ACC112 (cell line): Measurements from ENCODE around the gene RPUSD4.

Experiments
- H2AFZ ChIP-seq: fragments of 200-600 bp; sonication (generic); one replicate; pipeline ENCODE4 v1.6.0; 2017; ENCODE audit warnings: antibody characterized with exemption, low read length; ENCODE audit not compliant: unreplicated experiment
- H3K27ac ChIP-seq: fragments of 200-600 bp; sonication (generic); 2 replicates; pipeline ENCODE4 v1.5.1; 2014; ENCODE audit warnings: low read depth, mild to moderate bottlenecking, antibody characterized with exemption, low read length, moderate library complexity
- H3K27me3 ChIP-seq: fragments of 200-600 bp; sonication (generic); 2 replicates; pipeline ENCODE4 v1.6.1; 2014; ENCODE audit warnings: mild to moderate bottlenecking, antibody characterized with exemption, low read length, moderate library complexity, mixed read lengths; ENCODE audit not compliant: insufficient read depth
- H3K36me3 ChIP-seq: fragments of 200-600 bp; sonication (generic); 2 replicates; pipeline ENCODE4 v1.6.1; 2016; ENCODE audit warnings: mild to moderate bottlenecking, antibody characterized with exemption, low read length, moderate library complexity, mixed read lengths; ENCODE audit not compliant: insufficient read depth
- H3K4me1 ChIP-seq: fragments of 200-600 bp; sonication (generic); one replicate; pipeline ENCODE4 v1.6.1; 2016; ENCODE audit warnings: low read length, mixed read lengths; ENCODE audit not compliant: insufficient read depth, unreplicated experiment, control insufficient read depth
- H3K4me3 ChIP-seq: fragments of 200-600 bp; sonication (generic); 2 replicates; pipeline ENCODE4 v1.5.1; 2014; ENCODE audit warnings: mild to moderate bottlenecking, low read depth, low read length
- H3K79me2 ChIP-seq: fragments of 200-600 bp; sonication (generic); one replicate; pipeline ENCODE4 v1.6.0; 2016; ENCODE audit warnings: low read length; ENCODE audit not compliant: control insufficient read depth, unreplicated experiment, insufficient read depth

Gene RPUSD4

GRCh38 chr11:126191379-126192073 is 19.9 kb downstream of the RPUSD4 start:
- H3K79me2 ChIP-seq: no peaks in the 10 kb centered on the region
- H3K27me3 ChIP-seq: no peaks in the 10 kb centered on the region
- no peak overlapping the region for H3K27ac ChIP-seq
- H3K4me3 ChIP-seq: no peak overlapping the region
- no peaks in the 10 kb centered on the region for H3K4me1 ChIP-seq
- H3K36me3 ChIP-seq: no peaks in the 10 kb centered on the region
- H2AFZ ChIP-seq: no peak overlapping the region

DNA sequence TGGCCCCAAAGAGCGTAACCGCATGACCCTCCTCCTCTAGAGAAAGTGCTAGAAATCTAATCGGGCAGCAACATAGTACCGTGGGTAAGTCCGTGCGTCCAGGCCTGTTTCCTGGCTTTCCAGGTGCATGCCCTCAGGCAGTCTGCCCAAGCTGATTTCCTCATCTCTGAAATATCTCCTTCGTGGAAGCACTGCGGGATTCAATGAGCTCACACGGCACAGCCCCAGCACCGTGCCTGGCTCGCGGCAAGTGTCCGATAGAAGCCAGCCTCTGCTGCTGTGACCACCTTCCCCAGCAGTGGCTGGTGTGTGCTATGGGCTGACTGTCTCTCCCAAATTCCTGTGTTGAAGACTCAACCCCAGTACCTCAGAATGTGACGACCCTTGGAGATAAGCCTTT is 20.7 kb downstream of the RPUSD4 start:
- no peak overlapping the region for H3K4me3 ChIP-seq
- H3K4me1 ChIP-seq: no peaks in the 10 kb centered on the region
- no peaks in the 10 kb centered on the region for H3K27me3 ChIP-seq
- H3K36me3 ChIP-seq: no peaks in the 10 kb centered on the region
- no peak overlapping the region for H3K27ac ChIP-seq
- H2AFZ ChIP-seq: no peak overlapping the region
- no peaks in the 10 kb centered on the region for H3K79me2 ChIP-seq

DNA sequence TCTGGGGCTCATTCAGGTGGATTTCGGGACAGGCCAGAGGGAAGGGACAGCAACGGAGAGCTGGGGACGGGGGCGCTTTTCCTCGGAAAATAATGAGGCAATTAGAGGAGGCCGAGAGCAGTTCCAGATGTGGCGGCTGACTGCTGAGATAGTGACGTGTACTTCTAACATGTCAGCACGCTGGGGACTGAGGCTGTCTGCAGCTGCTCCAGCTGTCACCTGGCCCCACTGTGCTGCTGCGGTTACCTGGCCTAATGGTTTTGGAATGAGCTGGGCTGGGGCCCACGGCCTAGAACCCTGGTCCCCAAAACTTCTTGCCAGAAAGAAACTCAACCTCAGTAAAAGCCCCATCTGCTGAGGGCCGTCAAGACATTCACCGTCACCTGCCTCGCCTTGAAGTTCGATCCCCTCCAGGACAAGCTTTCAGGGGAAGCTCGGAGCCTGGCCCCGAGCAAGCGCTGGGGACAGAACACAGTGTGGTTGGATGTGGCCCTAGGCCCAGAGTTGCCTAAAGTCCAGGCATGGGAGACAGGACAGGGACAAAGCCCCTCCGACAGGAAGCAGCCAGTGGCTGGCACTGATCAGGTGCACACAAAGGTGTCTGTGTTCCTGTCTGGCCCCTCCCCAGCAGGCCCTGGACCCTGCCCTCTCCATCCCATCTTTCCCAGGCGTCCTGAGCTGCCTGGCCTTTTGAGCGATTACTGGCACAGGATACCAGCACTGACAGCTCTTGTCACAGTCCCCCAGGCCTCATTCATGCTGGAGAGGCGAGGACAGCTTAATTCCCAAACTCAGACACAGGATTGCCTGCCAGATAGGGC is 22.1 kb downstream of the RPUSD4 start:
- H3K27me3 ChIP-seq: no peaks in the 10 kb centered on the region
- H3K4me3 ChIP-seq: no peak overlapping the region
- H3K27ac ChIP-seq: no peak overlapping the region
- H3K36me3 ChIP-seq: no peaks in the 10 kb centered on the region
- H3K79me2 ChIP-seq: no peaks in the 10 kb centered on the region
- H3K4me1 ChIP-seq: no peaks in the 10 kb centered on the region
- no peak overlapping the region for H2AFZ ChIP-seq

DNA sequence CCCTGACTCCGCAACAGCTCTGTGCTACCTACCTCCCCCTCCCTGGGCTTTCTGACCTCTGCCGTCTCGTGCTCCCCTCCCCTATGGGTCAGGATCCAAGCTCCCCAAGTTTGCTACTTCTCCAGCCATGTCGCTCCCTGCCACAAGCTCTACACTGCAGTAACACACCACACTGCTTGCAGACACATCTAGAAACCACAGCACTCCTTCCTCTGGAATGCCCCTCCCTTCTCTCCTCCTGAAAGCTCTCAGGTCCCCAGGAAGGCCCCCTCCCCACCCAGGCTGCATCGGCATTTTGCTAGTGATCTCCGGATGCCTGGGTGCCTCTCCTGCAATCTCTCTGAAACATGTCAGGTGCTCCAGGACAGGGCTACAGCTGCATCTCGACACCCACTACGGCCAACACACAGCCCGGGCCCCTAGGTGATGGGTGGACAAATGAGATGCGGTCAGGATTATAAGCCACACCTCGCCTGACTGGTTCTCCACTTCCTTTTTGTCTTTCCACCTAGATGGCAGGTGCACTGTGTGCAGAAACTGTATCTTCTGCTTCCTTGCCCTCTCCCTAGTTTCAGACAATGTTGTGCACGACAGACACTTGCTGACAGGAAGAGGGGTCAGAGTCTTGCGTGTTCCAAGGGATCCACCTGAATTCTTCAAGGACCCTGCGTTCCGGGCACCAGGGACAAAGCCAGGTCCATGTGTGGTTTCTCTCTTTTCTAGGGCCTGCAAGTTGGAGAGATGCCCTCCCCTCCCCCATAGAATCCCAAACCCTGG is 22.9 kb downstream of the RPUSD4 start:
- H3K27me3 ChIP-seq: no peaks in the 10 kb centered on the region
- no peak overlapping the region for H2AFZ ChIP-seq
- H3K27ac ChIP-seq: no peak overlapping the region
- H3K36me3 ChIP-seq: no peaks in the 10 kb centered on the region
- no peak overlapping the region for H3K4me3 ChIP-seq
- H3K4me1 ChIP-seq: no peaks in the 10 kb centered on the region
- H3K79me2 ChIP-seq: no peaks in the 10 kb centered on the region

DNA sequence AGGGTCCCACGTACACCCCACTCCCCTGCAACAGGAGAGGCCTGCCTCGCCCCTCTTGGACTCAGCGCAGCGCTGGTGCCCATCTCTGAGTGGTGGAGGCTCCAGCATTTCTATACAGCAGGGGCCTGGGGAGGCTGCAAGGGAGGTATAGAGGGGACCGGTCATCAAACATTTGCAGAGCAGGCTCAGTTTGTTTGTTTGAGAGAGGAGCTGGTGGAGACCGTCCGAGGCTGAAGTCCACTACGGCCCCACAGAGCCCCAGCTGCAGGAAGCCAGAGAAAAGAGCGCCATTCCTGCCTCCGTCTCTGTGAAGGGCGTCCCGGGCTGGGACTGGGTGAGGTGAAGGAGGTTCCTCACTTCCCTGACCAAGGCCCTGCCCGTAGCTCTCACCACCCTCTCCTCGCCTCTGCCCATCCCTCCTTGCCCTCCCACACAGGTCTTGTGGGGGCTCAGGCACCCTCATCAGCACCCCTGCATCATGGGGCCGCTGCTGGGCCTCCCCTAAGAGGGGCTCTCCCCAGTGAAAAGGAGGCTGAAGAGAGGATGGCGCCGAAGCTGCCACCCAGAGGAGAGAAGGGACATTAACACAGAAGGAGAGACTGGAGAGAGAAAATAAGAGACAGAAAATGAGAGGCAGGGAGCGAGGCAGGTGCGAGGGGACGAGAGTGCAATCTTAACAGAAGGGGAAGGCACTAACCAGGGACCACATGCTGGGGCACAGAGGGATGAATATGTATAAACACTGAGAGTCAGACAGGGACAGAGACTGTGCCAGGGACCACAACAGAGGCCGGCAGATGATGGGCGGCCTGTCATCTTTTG is 24.5 kb downstream of the RPUSD4 start:
- no peak overlapping the region for H3K4me3 ChIP-seq
- H3K36me3 ChIP-seq: no peaks in the 10 kb centered on the region
- no peaks in the 10 kb centered on the region for H3K79me2 ChIP-seq
- H2AFZ ChIP-seq: no peak overlapping the region
- no peak overlapping the region for H3K27ac ChIP-seq
- no peaks in the 10 kb centered on the region for H3K27me3 ChIP-seq
- no peaks in the 10 kb centered on the region for H3K4me1 ChIP-seq

GRCh38 chr11:126186025-126186698 is 25.3 kb downstream of the RPUSD4 start:
- Histone ChIP-seq H3K4me3 (no peak overlapping the region), H3K4me1 (no peaks in the 10 kb centered on the region), H3K27me3 (no peaks in the 10 kb centered on the region), H3K27ac (no peak overlapping the region), H3K79me2 (no peaks in the 10 kb centered on the region), H3K36me3 (no peaks in the 10 kb centered on the region), H2AFZ (no peak overlapping the region)

- H3K4me1 ChIP-seq: no peaks in the 10 kb centered on the region
- H2AFZ ChIP-seq: no peak overlapping the region
- H3K27ac ChIP-seq: no peak overlapping the region
These were observed 26.0 kb downstream of the RPUSD4 start for GRCh38 chr11:126185259-126186024.

GRCh38 chr11:126182787-126183445 is 28.5 kb downstream of the RPUSD4 start:
- no peaks in the 10 kb centered on the region for H3K36me3 ChIP-seq
- no peaks in the 10 kb centered on the region for H3K27me3 ChIP-seq
- H3K4me3 ChIP-seq: no peak overlapping the region
- no peak overlapping the region for H2AFZ ChIP-seq
- H3K27ac ChIP-seq: no peak overlapping the region
- H3K79me2 ChIP-seq: no peaks in the 10 kb centered on the region
- H3K4me1 ChIP-seq: no peaks in the 10 kb centered on the region

More at GRCh38 chr11:126185259-126186024, 26.0 kb downstream of the RPUSD4 start:
- no peaks in the 10 kb centered on the region for H3K79me2 ChIP-seq
- H3K4me3 ChIP-seq: no peak overlapping the region
- H3K36me3 ChIP-seq: no peaks in the 10 kb centered on the region
- no peaks in the 10 kb centered on the region for H3K27me3 ChIP-seq
